Erythroblast (primary cell): Measurements from ENCODE around the gene PIK3R2.

ENCODE experiments used
- DNase-seq, 2 experiments: peaks; one replicate each; lab custom pipeline; 2025; lab: John Stamatoyannopoulos, UW
- GATA1 ChIP-seq: IDR thresholded peaks from 2 replicates; pipeline ENCODE4 v1.6.1; 2011; ENCODE audit warnings: low read depth, mild to moderate bottlenecking, control low read depth, low read length, moderate library complexity
- POLR2A ChIP-seq: IDR thresholded peaks from 2 replicates; pipeline ENCODE4 v1.6.1; 2011; ENCODE audit warnings: mild to moderate bottlenecking, low read length

Gene PIK3R2

GRCh38 chr19:18119013-18119716 is 33.8 kb upstream of the PIK3R2 start:
- DNase-seq, result no peak
- TF ChIP-seq POLR2A (no peak), GATA1 (no peak)

DNA sequence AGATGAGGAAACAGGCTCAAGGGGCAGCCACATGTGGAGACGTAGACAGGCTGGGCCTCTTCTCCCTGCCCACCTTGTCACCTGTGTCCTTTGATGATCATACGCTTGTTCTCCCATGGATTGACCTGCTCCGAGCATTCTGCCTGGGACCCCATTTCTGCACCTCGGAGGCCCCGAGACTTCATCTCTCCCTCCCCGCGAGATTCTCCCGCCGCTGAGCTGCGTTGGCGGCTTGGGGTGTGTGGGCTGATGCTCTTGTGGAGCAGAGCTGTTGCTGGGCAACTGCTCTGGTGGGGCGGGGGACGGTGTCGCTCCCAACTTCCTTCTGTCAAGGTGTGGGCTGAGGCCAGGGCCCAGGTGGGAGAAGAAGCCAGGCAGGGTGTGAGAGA is 33.3 kb upstream of the PIK3R2 start:
- no peak for DNase-seq
- TF ChIP-seq GATA1 (no peak), POLR2A (no peak)

GRCh38 chr19:18120127-18120526 is 32.8 kb upstream of the PIK3R2 start:
- no peak for DNase-seq
- TF ChIP-seq POLR2A (no peak), GATA1 (no peak)

GRCh38 chr19:18121166-18121565 is 31.8 kb upstream of the PIK3R2 start:
- DNase-seq, result no peak
- TF ChIP-seq GATA1 (no peak), POLR2A (no peak)

DNA sequence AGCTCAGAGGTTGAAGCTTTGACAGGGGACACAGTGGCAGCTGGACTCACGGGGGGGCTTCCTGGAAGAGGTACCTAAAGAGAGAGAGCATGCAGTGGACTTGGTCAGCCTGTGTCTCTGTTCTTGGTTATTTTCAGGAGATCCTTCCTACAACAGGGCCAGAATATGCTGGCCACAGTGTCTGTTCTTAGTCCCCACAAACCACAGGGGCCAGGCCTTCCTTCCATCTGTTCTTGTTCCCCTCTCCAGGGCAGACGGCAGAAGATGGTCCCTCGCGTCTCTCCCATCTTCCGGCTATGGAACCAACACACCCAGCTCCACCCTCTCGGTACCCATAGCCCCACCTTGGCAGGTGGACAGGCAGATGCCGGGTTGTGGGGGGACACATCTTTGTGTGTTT is 30.5 kb upstream of the PIK3R2 start:
- TF ChIP-seq GATA1 (no peak), POLR2A (no peak)
- DNase-seq, result no peak

- DNase-seq, result no peak
- TF ChIP-seq POLR2A (no peak), GATA1 (no peak)
These were observed 29.8 kb upstream of the PIK3R2 start for GRCh38 chr19:18122860-18123795.

DNA sequence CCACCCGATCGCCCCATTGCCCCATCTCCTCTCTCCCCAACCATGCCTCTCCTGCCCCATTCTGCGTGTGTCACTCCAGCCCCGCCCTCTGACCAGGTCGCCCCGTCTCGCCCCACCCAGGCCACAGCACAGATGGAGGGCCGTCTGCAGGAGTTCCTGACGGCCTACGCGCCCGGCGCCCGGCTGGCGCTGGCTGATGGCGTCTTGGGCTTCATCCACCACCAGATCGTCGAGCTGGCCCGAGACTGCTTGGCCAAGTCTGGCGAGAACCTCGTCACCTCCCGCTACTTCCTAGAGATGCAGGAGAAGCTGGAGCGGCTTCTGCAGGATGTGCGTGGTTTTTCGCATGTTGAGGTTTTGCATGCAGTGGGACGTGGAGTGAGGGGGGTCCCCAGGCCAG is 29.1 kb upstream of the PIK3R2 start:
- DNase-seq, result no peak
- TF ChIP-seq GATA1 (no peak), POLR2A (no peak)

- DNase-seq, result no peak
- TF ChIP-seq POLR2A (no peak), GATA1 (no peak)
These were observed 26.9 kb upstream of the PIK3R2 start for GRCh38 chr19:18126097-18126496.

GRCh38 chr19:18128044-18128443 is 24.9 kb upstream of the PIK3R2 start:
- DNase-seq, result no peak
- TF ChIP-seq GATA1 (no peak), POLR2A (no peak)

DNA sequence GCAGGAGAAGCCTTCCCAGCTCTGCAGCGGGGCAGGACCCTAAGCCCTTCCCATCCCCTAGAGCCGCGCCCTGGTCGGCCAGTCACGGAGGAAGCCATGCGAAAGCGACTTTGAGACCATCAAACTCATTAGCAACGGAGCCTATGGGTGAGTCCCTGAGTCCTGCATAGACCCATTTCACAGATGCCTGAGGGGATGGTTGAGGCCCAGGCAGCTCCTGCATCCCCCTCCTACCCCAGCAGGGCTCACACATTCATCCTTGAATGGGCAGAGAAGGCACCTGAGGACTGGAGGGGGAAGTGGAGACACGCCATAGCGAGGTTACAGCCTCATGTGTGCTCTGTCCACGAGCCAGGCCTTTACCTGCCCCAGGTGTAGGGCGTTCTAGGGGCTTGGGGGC is 24.2 kb upstream of the PIK3R2 start:
- DNase-seq, result no peak
- TF ChIP-seq POLR2A (no peak), GATA1 (no peak)

DNA sequence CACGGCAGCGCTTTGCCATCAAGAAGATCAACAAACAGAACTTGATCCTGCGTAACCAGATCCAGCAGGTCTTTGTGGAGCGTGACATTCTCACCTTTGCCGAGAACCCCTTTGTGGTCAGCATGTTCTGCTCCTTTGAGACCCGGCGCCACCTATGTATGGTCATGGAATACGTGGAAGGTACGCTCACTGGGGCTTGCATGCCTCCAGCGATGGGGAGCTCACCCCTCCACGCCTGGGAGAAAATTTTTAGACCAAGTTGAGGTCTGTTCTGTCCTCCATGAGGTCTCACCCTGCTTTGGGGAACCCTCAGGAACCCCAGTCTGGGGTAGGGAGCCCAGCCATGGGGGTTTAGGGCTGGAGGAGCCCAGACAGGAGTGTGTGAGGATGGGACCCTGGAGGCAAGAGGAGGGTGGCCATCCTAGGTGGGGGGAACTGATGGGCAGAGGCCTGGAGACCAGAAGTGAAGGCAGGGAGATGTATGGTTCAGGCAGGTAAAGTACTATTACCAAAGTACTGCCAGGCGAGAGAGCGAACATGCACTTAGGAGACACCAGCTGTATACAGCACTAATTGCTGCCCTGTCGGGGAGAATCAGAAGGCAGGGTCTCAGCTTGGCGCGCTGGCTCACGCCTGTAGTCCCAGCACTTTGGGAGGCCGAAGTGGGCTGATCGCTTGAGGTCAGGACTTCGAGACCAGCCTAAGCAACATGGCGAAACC is 22.3 kb upstream of the PIK3R2 start:
- no peak for DNase-seq
- no peak for TF ChIP-seq GATA1
- TF ChIP-seq POLR2A, result no peak

GRCh38 chr19:18131841-18132596 is 20.9 kb upstream of the PIK3R2 start:
- TF ChIP-seq POLR2A (no peak), GATA1 (no peak)
- DNase-seq, result no peak

DNA sequence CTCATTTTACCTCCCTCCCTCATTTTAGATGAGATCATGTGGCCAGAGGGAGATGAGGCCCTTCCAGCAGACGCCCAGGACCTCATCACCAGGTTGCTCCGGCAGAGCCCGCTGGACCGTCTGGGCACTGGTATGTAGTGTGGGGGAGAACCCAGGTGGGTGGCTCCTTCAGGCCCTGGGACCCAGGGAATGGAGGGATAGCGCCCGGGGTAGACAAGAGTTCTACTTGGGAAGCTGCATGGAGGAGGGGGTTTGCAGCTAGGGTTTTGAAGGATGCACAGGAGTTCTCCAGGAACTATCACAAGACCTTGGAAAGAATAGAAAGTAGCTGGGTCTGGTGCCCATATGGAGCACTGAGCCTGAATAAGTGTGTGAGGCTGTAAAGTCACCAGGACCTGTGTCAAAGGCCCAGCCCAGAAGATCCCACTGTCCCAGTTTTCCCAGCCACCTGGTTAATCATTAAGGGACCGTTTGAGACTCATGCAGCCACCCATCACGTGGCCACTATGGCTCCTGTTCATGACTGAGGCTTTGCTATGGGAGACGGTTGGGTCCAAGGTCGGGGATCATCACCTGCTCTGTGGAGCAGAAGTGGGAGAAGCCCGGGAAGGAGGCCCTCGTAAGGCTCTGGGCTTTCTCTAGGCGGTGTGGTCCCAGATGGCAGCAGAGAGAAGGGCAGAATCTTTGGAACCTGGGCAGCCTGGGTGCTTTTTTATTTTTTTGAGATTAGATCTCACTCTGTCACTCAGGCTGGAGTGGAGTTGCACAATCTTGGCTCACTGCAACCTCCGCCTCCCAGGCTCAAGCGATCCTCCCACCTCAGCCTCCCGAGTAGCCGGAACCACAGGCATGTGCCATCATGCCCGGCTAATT is 17.0 kb upstream of the PIK3R2 start:
- TF ChIP-seq POLR2A (no peak), GATA1 (no peak)
- no peak for DNase-seq
